ENCODE data around the gene PELI3.
"Not testable (repeated sequence)": the region's sequence is repeated elsewhere in the genome, so short reads cannot be mapped to it uniquely, and the experiment has no call there.

The PELI3 gene

GRCh38 chr11:66429983-66430602, 36.6 kb upstream of the PELI3 start:
- H3K27me3 ChIP-seq (ENCODE audit: insufficient read depth, low read length), result no peaks in the 10 kb centered on the region
- no peak overlapping the region for H3K4me2 ChIP-seq (ENCODE audit: low read length)
- peaks cover 4% of the 10 kb centered on the region for H3K36me3 ChIP-seq (ENCODE audit: insufficient read depth, low read length)
- TF ChIP-seq, protein P1, sequence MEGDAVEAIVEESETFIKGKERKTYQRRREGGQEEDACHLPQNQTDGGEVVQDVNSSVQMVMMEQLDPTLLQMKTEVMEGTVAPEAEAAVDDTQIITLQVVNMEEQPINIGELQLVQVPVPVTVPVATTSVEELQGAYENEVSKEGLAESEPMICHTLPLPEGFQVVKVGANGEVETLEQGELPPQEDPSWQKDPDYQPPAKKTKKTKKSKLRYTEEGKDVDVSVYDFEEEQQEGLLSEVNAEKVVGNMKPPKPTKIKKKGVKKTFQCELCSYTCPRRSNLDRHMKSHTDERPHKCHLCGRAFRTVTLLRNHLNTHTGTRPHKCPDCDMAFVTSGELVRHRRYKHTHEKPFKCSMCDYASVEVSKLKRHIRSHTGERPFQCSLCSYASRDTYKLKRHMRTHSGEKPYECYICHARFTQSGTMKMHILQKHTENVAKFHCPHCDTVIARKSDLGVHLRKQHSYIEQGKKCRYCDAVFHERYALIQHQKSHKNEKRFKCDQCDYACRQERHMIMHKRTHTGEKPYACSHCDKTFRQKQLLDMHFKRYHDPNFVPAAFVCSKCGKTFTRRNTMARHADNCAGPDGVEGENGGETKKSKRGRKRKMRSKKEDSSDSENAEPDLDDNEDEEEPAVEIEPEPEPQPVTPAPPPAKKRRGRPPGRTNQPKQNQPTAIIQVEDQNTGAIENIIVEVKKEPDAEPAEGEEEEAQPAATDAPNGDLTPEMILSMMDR (IDR thresholded peaks at IDR 0.05; ENCODE audit: low read length), result peak; percentile 82
- no peak for TF ChIP-seq EZH2 (IDR thresholded peaks at IDR 0.05; ENCODE audit: borderline replicate concordance, low read length)
- no peaks in the 10 kb centered on the region for H3F3A ChIP-seq (ENCODE audit: insufficient read depth, low read length)
- no peak overlapping the region for H3K27ac ChIP-seq (ENCODE audit: low read depth, low read length, poor library complexity, severe bottlenecking)
- H3K9me2 ChIP-seq (ENCODE audit: low read depth, low read length), result no peaks in the 10 kb centered on the region
- H3K4me1 ChIP-seq (ENCODE audit: insufficient read depth, low read length, severe bottlenecking), result no peaks in the 10 kb centered on the region
- H3K79me2 ChIP-seq (ENCODE audit: insufficient read depth, low read length), result no peaks in the 10 kb centered on the region
- no peak overlapping the region for H2AFZ ChIP-seq (ENCODE audit: low read length)
- no peaks in the 10 kb centered on the region for H4K20me1 ChIP-seq (ENCODE audit: insufficient read depth, low read length)
- no peak overlapping the region for H3K9ac ChIP-seq (ENCODE audit: low read length)
- H3K4me3 ChIP-seq (ENCODE audit: low read depth, low read length, poor library complexity, severe bottlenecking), result no peak overlapping the region
- no peaks in the 10 kb centered on the region for H3K9me3 ChIP-seq (ENCODE audit: low read length)

GRCh38 chr11:66431287-66431686, 35.4 kb upstream of the PELI3 start:
- not testable (repeated sequence) for H3K79me2 ChIP-seq (ENCODE audit: insufficient read depth, low read length); H3K4me1 ChIP-seq (ENCODE audit: insufficient read depth, low read length, severe bottlenecking); H3K27ac ChIP-seq (ENCODE audit: low read depth, low read length, poor library complexity, severe bottlenecking); H3K9me3 ChIP-seq (ENCODE audit: low read length); H3K9ac ChIP-seq (ENCODE audit: low read length); H2AFZ ChIP-seq (ENCODE audit: low read length); H3K4me2 ChIP-seq (ENCODE audit: low read length); H4K20me1 ChIP-seq (ENCODE audit: insufficient read depth, low read length); H3K27me3 ChIP-seq (ENCODE audit: insufficient read depth, low read length); H3F3A ChIP-seq (ENCODE audit: insufficient read depth, low read length); H3K4me3 ChIP-seq (ENCODE audit: low read depth, low read length, poor library complexity, severe bottlenecking); H3K9me2 ChIP-seq (ENCODE audit: low read depth, low read length)
- peaks cover 16% of the 10 kb centered on the region for H3K36me3 ChIP-seq (ENCODE audit: insufficient read depth, low read length)

DNA sequence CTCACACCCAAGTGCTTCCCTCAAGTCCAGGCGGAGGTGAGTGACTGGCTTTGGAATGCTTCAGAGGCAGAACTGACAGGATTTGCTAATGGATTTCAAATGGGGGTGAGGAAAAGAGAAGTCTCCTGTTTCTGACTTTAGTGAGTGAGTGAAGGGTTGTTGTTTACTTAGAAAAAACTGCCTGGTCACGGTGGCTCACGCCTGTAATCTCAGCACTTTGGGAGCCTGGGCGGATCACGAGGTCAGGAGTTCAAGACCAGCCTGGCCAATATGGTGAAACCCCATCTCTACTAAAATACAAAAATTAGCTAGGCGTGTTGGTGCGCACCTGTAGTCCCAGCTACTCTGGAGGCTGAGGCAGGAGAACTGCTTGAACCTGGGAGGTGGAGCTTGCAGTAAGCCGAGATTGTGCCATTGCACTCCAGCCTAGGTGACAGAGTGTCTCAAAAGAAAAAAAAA, 34.8 kb upstream of the PELI3 start:
- H3F3A ChIP-seq (ENCODE audit: insufficient read depth, low read length); H3K27me3 ChIP-seq (ENCODE audit: insufficient read depth, low read length); H3K9me2 ChIP-seq (ENCODE audit: low read depth, low read length); H3K27ac ChIP-seq (ENCODE audit: low read depth, low read length, poor library complexity, severe bottlenecking); H3K9ac ChIP-seq (ENCODE audit: low read length); H2AFZ ChIP-seq (ENCODE audit: low read length); H3K4me1 ChIP-seq (ENCODE audit: insufficient read depth, low read length, severe bottlenecking); H3K9me3 ChIP-seq (ENCODE audit: low read length); H3K79me2 ChIP-seq (ENCODE audit: insufficient read depth, low read length); H3K4me2 ChIP-seq (ENCODE audit: low read length); H4K20me1 ChIP-seq (ENCODE audit: insufficient read depth, low read length); H3K4me3 ChIP-seq (ENCODE audit: low read depth, low read length, poor library complexity, severe bottlenecking): not testable (repeated sequence)
- H3K36me3 ChIP-seq (ENCODE audit: insufficient read depth, low read length), result peaks cover 23% of the 10 kb centered on the region

DNA sequence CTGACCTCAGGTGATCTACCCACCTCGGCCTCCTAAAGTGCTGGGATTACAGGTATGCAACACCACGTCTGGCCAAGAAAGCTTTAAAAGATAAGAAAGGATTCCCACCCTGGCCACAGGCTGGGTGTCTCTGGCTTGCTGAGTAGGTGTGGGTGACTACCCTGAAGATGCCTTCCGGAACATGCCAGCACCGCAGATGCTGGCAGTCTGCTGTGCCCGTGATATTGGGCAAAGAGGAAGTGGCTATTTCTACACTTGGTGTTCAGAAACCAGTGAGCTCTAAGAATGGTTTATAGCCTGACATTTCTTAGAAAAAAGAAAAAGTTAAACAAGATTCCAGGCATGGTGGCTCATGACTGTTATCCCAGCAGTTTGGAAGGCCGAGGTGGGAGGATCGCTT, 34.1 kb upstream of the PELI3 start:
- Histone ChIP-seq H3K27ac (ENCODE audit: low read depth, low read length, poor library complexity, severe bottlenecking) (no peak overlapping the region), H3K36me3 (ENCODE audit: insufficient read depth, low read length) (peaks cover 25% of the 10 kb centered on the region), H3K4me1 (ENCODE audit: insufficient read depth, low read length, severe bottlenecking) (peaks cover under 1% of the 10 kb centered on the region), H3K9me2 (ENCODE audit: low read depth, low read length) (no peaks in the 10 kb centered on the region), H3K4me3 (ENCODE audit: low read depth, low read length, poor library complexity, severe bottlenecking) (no peak overlapping the region), H3K9me3 (ENCODE audit: low read length) (no peaks in the 10 kb centered on the region), H3K4me2 (ENCODE audit: low read length) (no peak overlapping the region), H4K20me1 (ENCODE audit: insufficient read depth, low read length) (no peaks in the 10 kb centered on the region), H3K9ac (ENCODE audit: low read length) (no peak overlapping the region), H3K79me2 (ENCODE audit: insufficient read depth, low read length) (no peaks in the 10 kb centered on the region), H2AFZ (ENCODE audit: low read length) (no peak overlapping the region), H3K27me3 (ENCODE audit: insufficient read depth, low read length) (no peaks in the 10 kb centered on the region), H3F3A (ENCODE audit: insufficient read depth, low read length) (no peaks in the 10 kb centered on the region)
- no peak for TF ChIP-seq EZH2 (IDR thresholded peaks at IDR 0.05; ENCODE audit: borderline replicate concordance, low read length)
- TF ChIP-seq, protein P1 (IDR thresholded peaks at IDR 0.05; ENCODE audit: low read length), result no peak

Measured in OCI-LY1 (cell line).